SK-N-SH (cell line): ENCODE data around the gene CLMN. TPM values are rescaled to one million over a fixed set of nuclear protein-coding genes. Genes with fewer than 3 reads are reported as not detected.

Experiments used
- CTCF ChIA-PET: fragments of 300-600, 350-600 bp; formaldehyde crosslinking; extraction: SDS; loops from one replicate; lab custom pipeline; 2021; lab: Yijun Ruan, JAX
- POLR2A ChIA-PET: fragments of 350-600 bp; sonication (Branson Sonifier 250); formaldehyde crosslinking; extraction: SDS; loops from one replicate; lab custom pipeline; 2020; ENCODE audit warnings: antibody characterized with exemption, inconsistent platforms; lab: Yijun Ruan, JAX
- DNase-seq: peaks from one replicate; pipeline ENCODE4 v3.0.0; 2012
- H2AFZ ChIP-seq: fragments of 200-600 bp; sonication (generic); 2 replicates; pipeline ENCODE4 v1.8.1; 2016; ENCODE audit warnings: antibody characterized with exemption, mild to moderate bottlenecking, low read depth
- H3F3A ChIP-seq: fragments of 200-600 bp; sonication (generic); replicated peaks from 2 replicates; pipeline ENCODE3; 2016; ENCODE audit warnings: antibody characterized with exemption, mild to moderate bottlenecking; ENCODE audit not compliant: insufficient read depth
- H3K27ac ChIP-seq, 2 experiments: fragments of 200-500 bp in 1 of 2; fragments of 200-600 bp in 1 of 2; sonication (Bioruptor generic) in 1 of 2; sonication (generic), shearing (Covaris generic) in 1 of 2; 2 replicates each; pipeline versions ENCODE4 v1.5.1 to v1.6.1; 2014 to 2016; ENCODE audit warnings: low read depth in 2 of 2, inconsistent platforms in 1 of 2, low read length in 1 of 2, mild to moderate bottlenecking in 1 of 2, mixed read lengths in 1 of 2
- H3K27me3 ChIP-seq: fragments of 200-600 bp; sonication (generic), shearing (Covaris generic); 2 replicates; pipeline ENCODE4 v1.6.1; 2016; ENCODE audit warnings: mixed run types; ENCODE audit not compliant: insufficient read depth
- H3K36me3 ChIP-seq, 2 experiments: fragments of 200-500 bp in 1 of 2; fragments of 200-600 bp in 1 of 2; sonication (Bioruptor generic) in 1 of 2; sonication (generic) in 1 of 2; replicated peaks in 1 of 2; 2 replicates each; pipeline versions ENCODE3 to v1.5.1; 2014 to 2016; ENCODE audit warnings: low read length in 1 of 2, mild to moderate bottlenecking in 1 of 2; ENCODE audit not compliant: insufficient read depth in 2 of 2, control insufficient read depth in 1 of 2
- H3K4me1 ChIP-seq, 2 experiments: fragments of 200-500 bp in 1 of 2; fragments of 200-600 bp in 1 of 2; sonication (Bioruptor generic) in 1 of 2; sonication (generic), shearing (Covaris generic) in 1 of 2; 2 replicates each; pipeline versions ENCODE4 v1.5.1 to v1.6.1; 2014 to 2016; ENCODE audit warnings: low read depth in 1 of 2, low read length in 1 of 2, mixed run types in 1 of 2; ENCODE audit not compliant: insufficient read depth in 2 of 2, control insufficient read depth in 1 of 2
- H3K4me2 ChIP-seq: fragments of 200-600 bp; sonication (generic), shearing (Covaris generic); 2 replicates; pipeline ENCODE4 v1.6.1; 2017; ENCODE audit warnings: mixed run types
- H3K4me3 ChIP-seq, 2 experiments: fragments of 200-500 bp in 1 of 2; fragments of 200-600 bp in 1 of 2; sonication (Bioruptor generic) in 1 of 2; sonication (generic), shearing (Covaris generic) in 1 of 2; 2 replicates each; pipeline versions ENCODE4 v1.5.1 to v1.8.1; 2014 to 2016; ENCODE audit warnings: low read depth in 2 of 2, inconsistent platforms in 1 of 2, low read length in 1 of 2, mild to moderate bottlenecking in 1 of 2, mixed read lengths in 1 of 2, moderate library complexity in 1 of 2
- H3K79me2 ChIP-seq: fragments of 200-600 bp; sonication (generic); 2 replicates; pipeline ENCODE4 v1.8.1; 2017; ENCODE audit warnings: mild to moderate bottlenecking; ENCODE audit not compliant: insufficient read depth
- H3K9ac ChIP-seq: fragments of 200-600 bp; sonication (generic); 2 replicates; pipeline ENCODE4 v1.6.1; 2017; ENCODE audit warnings: mixed run types
- H3K9me2 ChIP-seq: fragments of 200-600 bp; sonication (generic); 2 replicates; pipeline ENCODE4 v1.6.1; 2017; ENCODE audit warnings: mixed run types
- H3K9me3 ChIP-seq: fragments of 200-600 bp; sonication (generic); 2 replicates; pipeline ENCODE4 v1.6.1; 2017; ENCODE audit warnings: mixed run types, mild to moderate bottlenecking, moderate library complexity
- H4K20me1 ChIP-seq: fragments of 200-600 bp; sonication (generic); 2 replicates; pipeline ENCODE4 v1.6.1; 2017; ENCODE audit warnings: mild to moderate bottlenecking, mixed run types; ENCODE audit not compliant: insufficient read depth
- CHD2 ChIP-seq: fragments of 150-350 bp; IDR thresholded peaks from 2 replicates; pipeline ENCODE4 v1.6.1; 2018; ENCODE audit warnings: low read length; ENCODE audit not compliant: partially characterized antibody
- ELF1 ChIP-seq: IDR thresholded peaks from 2 replicates; pipeline ENCODE4 v1.4.0; 2012
- FOSL2 ChIP-seq: IDR thresholded peaks from 2 replicates; pipeline ENCODE4 v1.4.0; 2012; ENCODE audit warnings: low read depth, mild to moderate bottlenecking, moderate library complexity, borderline replicate concordance
- GABPA ChIP-seq: IDR thresholded peaks from 2 replicates; pipeline ENCODE4 v1.4.0; 2012; ENCODE audit warnings: low read depth, mild to moderate bottlenecking
- GATA2 ChIP-seq: sonication (generic); formaldehyde crosslinking; IDR thresholded peaks from 2 replicates; pipeline ENCODE4 v1.5.0; 2020; ENCODE audit warnings: mild to moderate bottlenecking, missing genetic modification reagents
- IRF3 ChIP-seq: fragments of 150-350 bp; IDR thresholded peaks from 2 replicates; pipeline ENCODE4 v1.6.1; 2016; ENCODE audit warnings: mild to moderate bottlenecking, low read depth, low read length
- JUND ChIP-seq: IDR thresholded peaks from 2 replicates; pipeline ENCODE4 v1.4.0; 2012
- MXI1 ChIP-seq: IDR thresholded peaks from 2 replicates; pipeline ENCODE4 v1.6.1; 2012; ENCODE audit warnings: mild to moderate bottlenecking, low read depth, low read length, improper control_type of control experiment
- NFIC ChIP-seq: IDR thresholded peaks from 2 replicates; pipeline ENCODE4 v1.4.0; 2012; ENCODE audit warnings: borderline replicate concordance
- NRF1 ChIP-seq: IDR thresholded peaks from 2 replicates; pipeline ENCODE4 v1.6.1; 2012; ENCODE audit warnings: low read depth, mild to moderate bottlenecking, low read length
- PBX3 ChIP-seq: IDR thresholded peaks from 2 replicates; pipeline ENCODE4; 2012
- POLR2AphosphoS5 ChIP-seq: IDR thresholded peaks from 2 replicates; pipeline ENCODE4 v1.6.1; 2012; ENCODE audit warnings: low read depth, low read length
- RAD21 ChIP-seq: IDR thresholded peaks from 2 replicates; pipeline ENCODE4 v1.6.1; 2012; ENCODE audit warnings: mild to moderate bottlenecking, low read length
- RCOR1 ChIP-seq: fragments of 150-350 bp; IDR thresholded peaks from 2 replicates; pipeline ENCODE4 v1.6.1; 2017; ENCODE audit warnings: antibody characterized with exemption, low read length
- RFX5 ChIP-seq: IDR thresholded peaks from 2 replicates; pipeline ENCODE4 v1.6.1; 2012; ENCODE audit warnings: mild to moderate bottlenecking, improper control_type of control experiment, low read length
- RXRA ChIP-seq: IDR thresholded peaks from 2 replicates; pipeline ENCODE4 v1.4.0; 2012; ENCODE audit warnings: low read depth, mild to moderate bottlenecking, borderline replicate concordance
- SMC3 ChIP-seq: IDR thresholded peaks from 2 replicates; pipeline ENCODE4 v1.6.1; 2012; ENCODE audit warnings: low read depth, low read length, improper control_type of control experiment
- TAF1 ChIP-seq: IDR thresholded peaks from 2 replicates; pipeline ENCODE4 v1.6.1; 2012; ENCODE audit warnings: low read depth, mild to moderate bottlenecking, low read length, moderate library complexity, borderline replicate concordance
- TCF12 ChIP-seq: IDR thresholded peaks from 2 replicates; pipeline ENCODE4 v1.4.0; 2012
- TEAD4 ChIP-seq: IDR thresholded peaks from 2 replicates; pipeline ENCODE4 v1.4.0; 2012; ENCODE audit warnings: mild to moderate bottlenecking, borderline replicate concordance; ENCODE audit not compliant: insufficient read depth
- USF1 ChIP-seq: IDR thresholded peaks from 2 replicates; pipeline ENCODE4 v1.4.0; 2012; ENCODE audit warnings: low read depth, borderline replicate concordance
- YY1 ChIP-seq: IDR thresholded peaks from 2 replicates; pipeline ENCODE4 v1.4.0; 2012; ENCODE audit warnings: low read depth, mild to moderate bottlenecking
- ZBTB33 ChIP-seq: IDR thresholded peaks from 2 replicates; pipeline ENCODE4 v1.4.0; 2012; ENCODE audit warnings: low read depth, borderline replicate concordance
- WGBS: methylation state at CpG from one replicate; pipeline ENCODE4 v1.1.6; 2017; ENCODE audit warnings: low lambda C conversion rate; 5-methylcytosine and 5-hydroxymethylcytosine counted together
- polyA plus RNA-seq, 3 experiments: library from polyadenylated mRNA; depleted of rRNA; stranded (reverse); fragments of >200 nt; gene quantifications; 2 replicates each; pipeline ENCODE4 v1.2.3, GENCODE V29; 2012
- TF ChIP-seq, protein P1 (sequence below): IDR thresholded peaks from 2 replicates; pipeline ENCODE4 v1.6.1; 2012; ENCODE audit warnings: mild to moderate bottlenecking, low read depth, low read length, moderate library complexity

The CLMN gene
- polyA plus RNA-seq, 1 of the 3 experiments (the other 2 are of a cell fraction), result 1.4 TPM

DNA sequence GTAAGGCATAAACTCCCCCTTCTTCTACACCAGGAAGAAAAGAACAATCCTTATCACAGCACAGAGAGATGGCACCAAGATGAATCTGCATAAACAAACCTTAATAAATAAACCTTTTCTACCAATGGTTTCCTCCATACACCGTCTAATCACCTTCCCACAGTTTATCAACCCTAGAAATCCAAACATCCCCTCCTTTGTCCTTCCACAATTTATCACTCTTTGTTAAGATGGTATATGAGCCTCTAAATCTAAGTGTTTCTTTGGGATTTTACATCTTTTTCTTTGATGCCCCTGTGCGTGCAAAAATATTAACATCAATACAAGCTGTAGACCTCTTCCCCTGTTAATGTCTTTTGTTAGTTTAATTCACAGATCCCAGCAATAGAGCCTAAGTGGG lies 174.9 kb downstream of the CLMN start (continued):
- TF ChIP-seq ZBTB33, result no peak
- no peak for TF ChIP-seq SMC3
- TF ChIP-seq RFX5, result no peak
- TF ChIP-seq POLR2AphosphoS5, result no peak
- TF ChIP-seq USF1, result no peak
- no peak for TF ChIP-seq NRF1
- TF ChIP-seq FOSL2, result no peak
- TF ChIP-seq GABPA, result no peak
- TF ChIP-seq, protein P1, sequence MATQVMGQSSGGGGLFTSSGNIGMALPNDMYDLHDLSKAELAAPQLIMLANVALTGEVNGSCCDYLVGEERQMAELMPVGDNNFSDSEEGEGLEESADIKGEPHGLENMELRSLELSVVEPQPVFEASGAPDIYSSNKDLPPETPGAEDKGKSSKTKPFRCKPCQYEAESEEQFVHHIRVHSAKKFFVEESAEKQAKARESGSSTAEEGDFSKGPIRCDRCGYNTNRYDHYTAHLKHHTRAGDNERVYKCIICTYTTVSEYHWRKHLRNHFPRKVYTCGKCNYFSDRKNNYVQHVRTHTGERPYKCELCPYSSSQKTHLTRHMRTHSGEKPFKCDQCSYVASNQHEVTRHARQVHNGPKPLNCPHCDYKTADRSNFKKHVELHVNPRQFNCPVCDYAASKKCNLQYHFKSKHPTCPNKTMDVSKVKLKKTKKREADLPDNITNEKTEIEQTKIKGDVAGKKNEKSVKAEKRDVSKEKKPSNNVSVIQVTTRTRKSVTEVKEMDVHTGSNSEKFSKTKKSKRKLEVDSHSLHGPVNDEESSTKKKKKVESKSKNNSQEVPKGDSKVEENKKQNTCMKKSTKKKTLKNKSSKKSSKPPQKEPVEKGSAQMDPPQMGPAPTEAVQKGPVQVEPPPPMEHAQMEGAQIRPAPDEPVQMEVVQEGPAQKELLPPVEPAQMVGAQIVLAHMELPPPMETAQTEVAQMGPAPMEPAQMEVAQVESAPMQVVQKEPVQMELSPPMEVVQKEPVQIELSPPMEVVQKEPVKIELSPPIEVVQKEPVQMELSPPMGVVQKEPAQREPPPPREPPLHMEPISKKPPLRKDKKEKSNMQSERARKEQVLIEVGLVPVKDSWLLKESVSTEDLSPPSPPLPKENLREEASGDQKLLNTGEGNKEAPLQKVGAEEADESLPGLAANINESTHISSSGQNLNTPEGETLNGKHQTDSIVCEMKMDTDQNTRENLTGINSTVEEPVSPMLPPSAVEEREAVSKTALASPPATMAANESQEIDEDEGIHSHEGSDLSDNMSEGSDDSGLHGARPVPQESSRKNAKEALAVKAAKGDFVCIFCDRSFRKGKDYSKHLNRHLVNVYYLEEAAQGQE, result no peak
- TF ChIP-seq JUND, result no peak
- no peak for TF ChIP-seq CHD2
- no peak for TF ChIP-seq TCF12
- TF ChIP-seq ELF1, result no peak

GRCh38 chr14:95143808-95144620 lies 175.7 kb downstream of the CLMN start:
- H3K9me3 ChIP-seq, result 0 out of 2 replicates have a peak, but pooled peaks cover 8% of the 10 kb centered on the region
- H3K27ac ChIP-seq, result no peak overlapping the region
- H3K79me2 ChIP-seq, result peaks cover 100% of the 10 kb centered on the region
- peaks cover 39% of the 10 kb centered on the region for H4K20me1 ChIP-seq
- DNase-seq, result no peak
- H3K9me2 ChIP-seq, result no peaks in the 10 kb centered on the region
- no peak overlapping the region for H3K9ac ChIP-seq
- H3K27me3 ChIP-seq, result no peaks in the 10 kb centered on the region
- peaks cover 3 to 13% of the 10 kb centered on the region in 2 experiments for H3K36me3 ChIP-seq
- no peak overlapping the region for H3K4me2 ChIP-seq
- H3F3A ChIP-seq, result peaks cover 11% of the 10 kb centered on the region
- 95% methylated on average over 4 of the region's 4 CpGs for WGBS
- H3K4me1 ChIP-seq, result peaks cover 0 to 25% of the 10 kb centered on the region in 2 experiments; a peak in 3 of 4 replicates
- no peak overlapping the region for H3K4me3 ChIP-seq
- H2AFZ ChIP-seq, result no peak overlapping the region
- POLR2A ChIA-PET, result no interaction called here
- CTCF ChIA-PET, result no interaction called here
- TF ChIP-seq SMC3 (no peak), GATA2 (CRISPR knock-in tag) (no peak), MXI1 (no peak), JUND (no peak), ELF1 (no peak), RCOR1 (no peak), NFIC (no peak), NRF1 (no peak), PBX3 (no peak), IRF3 (no peak), YY1 (no peak), RAD21 (no peak), TAF1 (no peak), TEAD4 (no peak), RXRA (no peak), RFX5 (no peak)
